ENCODE data around the gene RUNX2. TPM values are rescaled to one million over a fixed set of nuclear protein-coding genes. Genes with fewer than 3 reads are reported as not detected.

RUNX2 gene
- total and polyA plus RNA-seq, 2 donors (not counting 1 experiment from before 2014, with no cell fraction given): 1.3 to 2.4 TPM

- no peak overlapping the region for H3K27ac ChIP-seq (ENCODE audit: low read length in 2 of 2)
- H3K4me2 ChIP-seq (replicated peaks; ENCODE audit: low read depth, low read length, poor library complexity, severe bottlenecking): no peak overlapping the region
- TF ChIP-seq CTCF (IDR thresholded peaks at IDR 0.05) (no peak), EZH2 (IDR thresholded peaks at IDR 0.05; ENCODE audit: borderline replicate concordance, insufficient read depth, low read depth, low read length, poor library complexity, severe bottlenecking) (no peak)
- H3K4me3 ChIP-seq (ENCODE audit: control extremely low read depth in 1 of 5, extremely low read depth in 1 of 5, insufficient read depth in 1 of 5, low read depth in 2 of 5, low read length in 4 of 5): no peak overlapping the region
- no peak overlapping the region for H2AFZ ChIP-seq (ENCODE audit: insufficient read depth, low read depth, low read length, poor library complexity, severe bottlenecking)
- H3K36me3 ChIP-seq (replicated peaks in 1 of 2; ENCODE audit: control extremely low read depth in 1 of 2, control insufficient read depth in 1 of 2, extremely low read depth in 1 of 2, insufficient read depth in 2 of 2, low read length in 1 of 2): no peaks in the 10 kb centered on the region
- CTCF ChIA-PET: no interaction called here
- H3K79me2 ChIP-seq (ENCODE audit: control insufficient read depth, insufficient read depth, low read length): no peaks in the 10 kb centered on the region
- Mint-ChIP-seq H3K27me3 (peaks cover 18% of the 10 kb centered on the region), H3K9me3 (ENCODE audit: insufficient read depth) (no peaks in the 10 kb centered on the region), H3K4me3 (no peak overlapping the region), H3K4me1 (no peaks in the 10 kb centered on the region), H3K27ac (no peak overlapping the region)
- H4K20me1 ChIP-seq (ENCODE audit: control insufficient read depth, insufficient read depth, low read length, poor library complexity, severe bottlenecking): no peaks in the 10 kb centered on the region
- H3K9ac ChIP-seq (ENCODE audit: low read length): no peak overlapping the region
- H3K4me1 ChIP-seq (ENCODE audit: control insufficient read depth in 2 of 2, insufficient read depth in 2 of 2, low read length in 2 of 2): no peaks in the 10 kb centered on the region
- ATAC-seq (ENCODE audit: low read depth) (no peak), DNase-seq (no peak)
- intact Hi-C loops (cut with micrococcal nuclease): no loop called here
- 85% methylated on average over 3 of the region's 3 CpGs for WGBS (ENCODE audit: insufficient coverage)
- H3K27me3 ChIP-seq (replicated peaks in 1 of 4; ENCODE audit: control extremely low read depth in 1 of 4, control insufficient read depth in 3 of 4, insufficient read depth in 4 of 4, low read length in 3 of 4): no peaks in the 10 kb centered on the region
- POLR2A ChIA-PET: no interaction called here
- no peaks in the 10 kb centered on the region for H3K9me3 ChIP-seq (ENCODE audit: control extremely low read depth in 1 of 3, control insufficient read depth in 2 of 3, insufficient read depth in 1 of 3, low read length in 2 of 3)
Observed at GRCh38 chr6:45386501-45386900, 58.4 kb downstream of the RUNX2 start.

GRCh38 chr6:45387236-45387635, 59.1 kb downstream of the RUNX2 start:
- H3K4me3 ChIP-seq (ENCODE audit: control extremely low read depth in 1 of 5, extremely low read depth in 1 of 5, insufficient read depth in 1 of 5, low read depth in 2 of 5, low read length in 4 of 5): no peak overlapping the region
- TF ChIP-seq CTCF (IDR thresholded peaks at IDR 0.05) (no peak), EZH2 (IDR thresholded peaks at IDR 0.05; ENCODE audit: borderline replicate concordance, insufficient read depth, low read depth, low read length, poor library complexity, severe bottlenecking) (no peak)
- H4K20me1 ChIP-seq (ENCODE audit: control insufficient read depth, insufficient read depth, low read length, poor library complexity, severe bottlenecking): no peaks in the 10 kb centered on the region
- intact Hi-C loops (cut with micrococcal nuclease): no loop called here
- no peak overlapping the region for H2AFZ ChIP-seq (ENCODE audit: insufficient read depth, low read depth, low read length, poor library complexity, severe bottlenecking)
- H3K27ac ChIP-seq (ENCODE audit: low read length in 2 of 2): no peak overlapping the region
- WGBS (ENCODE audit: insufficient coverage): 93% methylated on average over 5 of the region's 5 CpGs
- H3K27me3 ChIP-seq (replicated peaks in 1 of 4; ENCODE audit: control extremely low read depth in 1 of 4, control insufficient read depth in 3 of 4, insufficient read depth in 4 of 4, low read length in 3 of 4): no peaks in the 10 kb centered on the region
- H3K4me2 ChIP-seq (replicated peaks; ENCODE audit: low read depth, low read length, poor library complexity, severe bottlenecking): no peak overlapping the region
- DNase-seq (no peak), ATAC-seq (ENCODE audit: low read depth) (no peak)
- H3K4me3 Mint-ChIP-seq: no peak overlapping the region
- H3K4me1 Mint-ChIP-seq: no peaks in the 10 kb centered on the region
- no peaks in the 10 kb centered on the region for H3K9me3 ChIP-seq (ENCODE audit: control extremely low read depth in 1 of 3, control insufficient read depth in 2 of 3, insufficient read depth in 1 of 3, low read length in 2 of 3)
- POLR2A ChIA-PET: no interaction called here
- H3K9ac ChIP-seq (ENCODE audit: low read length): no peak overlapping the region
- no peaks in the 10 kb centered on the region for H3K36me3 ChIP-seq (replicated peaks in 1 of 2; ENCODE audit: control extremely low read depth in 1 of 2, control insufficient read depth in 1 of 2, extremely low read depth in 1 of 2, insufficient read depth in 2 of 2, low read length in 1 of 2)
- H3K79me2 ChIP-seq (ENCODE audit: control insufficient read depth, insufficient read depth, low read length): no peaks in the 10 kb centered on the region
- no peaks in the 10 kb centered on the region for H3K4me1 ChIP-seq (ENCODE audit: control insufficient read depth in 2 of 2, insufficient read depth in 2 of 2, low read length in 2 of 2)
- peaks cover 18% of the 10 kb centered on the region for H3K27me3 Mint-ChIP-seq
- no peak overlapping the region for H3K27ac Mint-ChIP-seq
- H3K9me3 Mint-ChIP-seq (ENCODE audit: insufficient read depth): no peaks in the 10 kb centered on the region
- CTCF ChIA-PET: no interaction called here
